Measurements from ENCODE around the gene MPHOSPH6.
"Not testable (repeated sequence)": the region's sequence is repeated elsewhere in the genome, so short reads cannot be mapped to it uniquely, and the experiment has no call there.

- not testable (repeated sequence) for TF ChIP-seq POLR2A (IDR thresholded peaks at IDR 0.05; ENCODE audit: low read length); GATA1 (IDR thresholded peaks at IDR 0.05; ENCODE audit: low read depth, low read length)
Measured at GRCh38 chr16:82139286-82139571, 30.8 kb downstream of the MPHOSPH6 start.
